Measurements from ENCODE around the gene TEPSIN.

Gene TEPSIN

GRCh38 chr17:81187586-81188490, 51.0 kb downstream of the TEPSIN start:
- H3K4me3 ChIP-seq (ENCODE audit: low read depth in 1 of 2, low read length in 2 of 2): no peak overlapping the region
- H3K36me3 ChIP-seq (ENCODE audit: control insufficient read depth in 1 of 2, insufficient read depth in 2 of 2, low read length in 2 of 2): no peaks in the 10 kb centered on the region
- H3K27me3 ChIP-seq (ENCODE audit: control insufficient read depth in 1 of 2, insufficient read depth in 2 of 2, low read length in 2 of 2): peaks cover 0 to 10% of the 10 kb centered on the region in 2 donors
- no peaks in the 10 kb centered on the region for H3K9me3 ChIP-seq (ENCODE audit: control insufficient read depth in 1 of 2, low read length in 2 of 2)
- no peak overlapping the region for H3K27ac ChIP-seq (ENCODE audit: low read depth, low read length)
- H3K9ac ChIP-seq (ENCODE audit: low read depth in 1 of 2, low read length in 2 of 2): no peak overlapping the region
- no peaks in the 10 kb centered on the region for H3K4me1 ChIP-seq (ENCODE audit: control insufficient read depth in 1 of 2, insufficient read depth in 2 of 2, low read length in 2 of 2)

DNA sequence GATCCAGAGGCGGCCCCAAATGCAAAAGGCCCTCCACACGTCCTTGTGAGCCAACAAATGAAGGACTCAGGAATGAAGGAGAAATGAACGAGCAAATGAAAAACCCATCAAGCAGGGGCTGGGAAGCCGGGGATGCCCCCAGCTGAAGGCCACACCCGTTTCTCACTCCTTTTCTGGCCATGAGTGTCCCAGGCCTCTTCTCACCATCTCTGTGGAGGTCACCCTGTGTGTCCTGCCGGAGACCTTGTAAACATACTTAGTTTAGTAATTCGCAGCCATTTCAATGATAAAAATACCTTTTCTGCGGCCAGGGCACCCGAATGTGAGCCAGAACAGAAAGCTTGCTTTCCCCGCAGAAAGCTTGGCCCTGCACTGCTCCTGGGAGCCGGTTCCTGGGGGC, 51.7 kb downstream of the TEPSIN start:
- Histone ChIP-seq H3K27ac (ENCODE audit: low read depth, low read length) (no peak overlapping the region), H3K27me3 (ENCODE audit: control insufficient read depth in 1 of 2, insufficient read depth in 2 of 2, low read length in 2 of 2) (peaks cover 0 to 10% of the 10 kb centered on the region in 2 donors), H3K36me3 (ENCODE audit: control insufficient read depth in 1 of 2, insufficient read depth in 2 of 2, low read length in 2 of 2) (no peaks in the 10 kb centered on the region), H3K4me3 (ENCODE audit: low read depth in 1 of 2, low read length in 2 of 2) (no peak overlapping the region), H3K9ac (ENCODE audit: low read depth in 1 of 2, low read length in 2 of 2) (no peak overlapping the region), H3K9me3 (ENCODE audit: control insufficient read depth in 1 of 2, low read length in 2 of 2) (no peaks in the 10 kb centered on the region), H3K4me1 (ENCODE audit: control insufficient read depth in 1 of 2, insufficient read depth in 2 of 2, low read length in 2 of 2) (no peaks in the 10 kb centered on the region)

- Histone ChIP-seq H3K9ac (ENCODE audit: low read depth in 1 of 2, low read length in 2 of 2) (no peak overlapping the region), H3K27me3 (ENCODE audit: control insufficient read depth in 1 of 2, insufficient read depth in 2 of 2, low read length in 2 of 2) (peaks cover 0 to 10% of the 10 kb centered on the region in 2 donors), H3K4me1 (ENCODE audit: control insufficient read depth in 1 of 2, insufficient read depth in 2 of 2, low read length in 2 of 2) (no peaks in the 10 kb centered on the region), H3K4me3 (ENCODE audit: low read depth in 1 of 2, low read length in 2 of 2) (no peak overlapping the region), H3K36me3 (ENCODE audit: control insufficient read depth in 1 of 2, insufficient read depth in 2 of 2, low read length in 2 of 2) (no peaks in the 10 kb centered on the region), H3K9me3 (ENCODE audit: control insufficient read depth in 1 of 2, low read length in 2 of 2) (no peaks in the 10 kb centered on the region), H3K27ac (ENCODE audit: low read depth, low read length) (no peak overlapping the region)
Measured at GRCh38 chr17:81186203-81186602, 52.7 kb downstream of the TEPSIN start.

DNA sequence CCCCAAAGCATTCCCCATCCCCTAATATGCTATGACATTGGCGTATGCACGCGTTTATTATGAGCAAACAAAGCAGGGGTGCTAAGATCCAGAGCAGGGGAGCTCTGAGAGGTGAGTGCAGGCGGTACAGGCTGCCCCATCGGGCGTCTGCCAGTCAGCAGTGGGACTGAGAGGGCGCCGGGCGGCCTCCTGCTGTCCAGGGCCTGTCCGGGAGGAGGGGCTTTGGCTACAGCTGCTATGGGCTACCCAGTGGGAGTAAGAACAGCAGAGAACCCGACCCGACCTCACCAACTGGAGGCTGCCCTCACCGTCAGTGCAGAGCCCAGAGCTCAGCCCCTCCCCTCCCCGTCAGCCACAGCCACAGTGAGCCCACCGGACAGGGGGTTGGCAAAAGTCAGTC, 54.3 kb downstream of the TEPSIN start:
- Histone ChIP-seq H3K27ac (ENCODE audit: low read depth, low read length) (no peak overlapping the region), H3K27me3 (ENCODE audit: control insufficient read depth in 1 of 2, insufficient read depth in 2 of 2, low read length in 2 of 2) (peaks cover 0 to 10% of the 10 kb centered on the region in 2 donors), H3K4me1 (ENCODE audit: control insufficient read depth in 1 of 2, insufficient read depth in 2 of 2, low read length in 2 of 2) (no peaks in the 10 kb centered on the region), H3K9ac (ENCODE audit: low read depth in 1 of 2, low read length in 2 of 2) (no peak overlapping the region), H3K36me3 (ENCODE audit: control insufficient read depth in 1 of 2, insufficient read depth in 2 of 2, low read length in 2 of 2) (no peaks in the 10 kb centered on the region), H3K9me3 (ENCODE audit: control insufficient read depth in 1 of 2, low read length in 2 of 2) (no peaks in the 10 kb centered on the region), H3K4me3 (ENCODE audit: low read depth in 1 of 2, low read length in 2 of 2) (no peak overlapping the region)

DNA sequence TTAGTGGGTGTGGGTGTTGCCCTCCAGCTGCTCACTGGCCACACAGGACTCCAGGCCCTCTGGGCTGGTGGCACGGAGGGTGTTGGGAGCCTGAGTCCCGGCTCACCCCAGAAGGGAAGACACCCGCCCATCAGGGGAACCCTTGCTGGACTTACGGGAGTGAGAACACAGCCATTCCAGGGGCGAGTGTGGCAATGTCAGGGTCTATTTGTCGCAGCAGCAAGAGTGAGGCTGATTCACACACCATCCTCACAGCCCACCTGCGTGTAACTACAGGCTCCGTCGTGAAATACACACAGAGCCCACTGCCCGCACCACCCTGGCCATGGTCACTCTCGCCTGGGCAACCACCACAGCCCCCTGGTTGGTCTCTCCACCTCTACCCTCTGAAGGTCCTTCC, 55.0 kb downstream of the TEPSIN start:
- no peaks in the 10 kb centered on the region for H3K36me3 ChIP-seq (ENCODE audit: control insufficient read depth in 1 of 2, insufficient read depth in 2 of 2, low read length in 2 of 2)
- peaks cover 0 to 10% of the 10 kb centered on the region in 2 donors for H3K27me3 ChIP-seq (ENCODE audit: control insufficient read depth in 1 of 2, insufficient read depth in 2 of 2, low read length in 2 of 2)
- H3K9ac ChIP-seq (ENCODE audit: low read depth in 1 of 2, low read length in 2 of 2): no peak overlapping the region
- no peak overlapping the region for H3K27ac ChIP-seq (ENCODE audit: low read depth, low read length)
- no peaks in the 10 kb centered on the region for H3K4me1 ChIP-seq (ENCODE audit: control insufficient read depth in 1 of 2, insufficient read depth in 2 of 2, low read length in 2 of 2)
- no peaks in the 10 kb centered on the region for H3K9me3 ChIP-seq (ENCODE audit: control insufficient read depth in 1 of 2, low read length in 2 of 2)
- H3K4me3 ChIP-seq (ENCODE audit: low read depth in 1 of 2, low read length in 2 of 2): no peak overlapping the region

DNA sequence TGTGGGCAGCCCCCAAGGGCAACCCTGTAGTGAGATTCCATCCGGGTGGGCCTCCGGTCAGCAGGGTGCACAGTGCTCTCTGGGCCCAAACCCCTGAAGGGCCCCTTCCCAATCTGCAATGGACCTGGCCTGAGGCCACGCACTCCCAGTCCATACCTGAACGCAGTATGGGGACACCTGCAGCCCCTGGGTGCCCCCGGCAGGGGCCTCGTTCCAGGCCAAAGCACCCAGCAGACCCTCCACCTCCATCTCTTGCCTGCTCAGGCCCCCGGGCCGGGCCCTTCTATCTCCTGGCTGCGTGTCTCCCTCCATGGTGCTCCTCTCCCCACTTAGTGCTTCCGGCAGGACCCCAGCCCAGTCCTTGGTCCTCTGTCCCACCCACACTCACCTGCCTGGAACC, 55.5 kb downstream of the TEPSIN start:
- Histone ChIP-seq H3K4me3 (ENCODE audit: low read depth in 1 of 2, low read length in 2 of 2) (no peak overlapping the region), H3K27me3 (ENCODE audit: control insufficient read depth in 1 of 2, insufficient read depth in 2 of 2, low read length in 2 of 2) (peaks cover 0 to 10% of the 10 kb centered on the region in 2 donors), H3K9me3 (ENCODE audit: control insufficient read depth in 1 of 2, low read length in 2 of 2) (no peaks in the 10 kb centered on the region), H3K36me3 (ENCODE audit: control insufficient read depth in 1 of 2, insufficient read depth in 2 of 2, low read length in 2 of 2) (no peaks in the 10 kb centered on the region), H3K27ac (ENCODE audit: low read depth, low read length) (no peak overlapping the region), H3K4me1 (ENCODE audit: control insufficient read depth in 1 of 2, insufficient read depth in 2 of 2, low read length in 2 of 2) (no peaks in the 10 kb centered on the region), H3K9ac (ENCODE audit: low read depth in 1 of 2, low read length in 2 of 2) (no peak overlapping the region)

DNA sequence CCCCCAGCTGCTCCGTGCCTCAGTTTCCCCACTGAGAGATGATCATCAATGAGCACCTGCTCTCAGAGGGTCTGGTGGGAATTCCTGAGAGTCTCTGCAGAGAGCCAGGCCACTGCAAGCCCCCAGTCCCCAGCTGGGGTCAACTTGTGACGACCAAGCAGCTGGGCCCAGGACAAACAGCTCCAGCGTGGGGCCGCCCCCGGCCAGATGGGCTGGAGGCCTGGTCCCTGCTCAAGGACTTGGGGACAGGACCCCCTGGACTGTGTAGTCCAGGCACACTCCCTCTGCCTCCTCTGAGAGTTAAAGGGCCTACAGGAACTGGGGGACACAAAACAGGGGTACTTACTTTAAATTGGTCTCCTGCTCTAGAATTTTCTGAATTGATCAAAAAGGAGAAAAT, 56.3 kb downstream of the TEPSIN start:
- peaks cover 0 to 10% of the 10 kb centered on the region in 2 donors for H3K27me3 ChIP-seq (ENCODE audit: control insufficient read depth in 1 of 2, insufficient read depth in 2 of 2, low read length in 2 of 2)
- no peak overlapping the region for H3K9ac ChIP-seq (ENCODE audit: low read depth in 1 of 2, low read length in 2 of 2)
- H3K27ac ChIP-seq (ENCODE audit: low read depth, low read length): no peak overlapping the region
- H3K4me3 ChIP-seq (ENCODE audit: low read depth in 1 of 2, low read length in 2 of 2): no peak overlapping the region
- no peaks in the 10 kb centered on the region for H3K36me3 ChIP-seq (ENCODE audit: control insufficient read depth in 1 of 2, insufficient read depth in 2 of 2, low read length in 2 of 2)
- no peaks in the 10 kb centered on the region for H3K9me3 ChIP-seq (ENCODE audit: control insufficient read depth in 1 of 2, low read length in 2 of 2)
- H3K4me1 ChIP-seq (ENCODE audit: control insufficient read depth in 1 of 2, insufficient read depth in 2 of 2, low read length in 2 of 2): no peaks in the 10 kb centered on the region

GRCh38 chr17:81181811-81182185, 57.1 kb downstream of the TEPSIN start:
- H3K4me3 ChIP-seq (ENCODE audit: low read depth in 1 of 2, low read length in 2 of 2): no peak overlapping the region
- H3K27me3 ChIP-seq (ENCODE audit: control insufficient read depth in 1 of 2, insufficient read depth in 2 of 2, low read length in 2 of 2): peaks cover 0 to 10% of the 10 kb centered on the region in 2 donors
- H3K27ac ChIP-seq (ENCODE audit: low read depth, low read length): no peak overlapping the region
- H3K4me1 ChIP-seq (ENCODE audit: control insufficient read depth in 1 of 2, insufficient read depth in 2 of 2, low read length in 2 of 2): no peaks in the 10 kb centered on the region
- H3K9ac ChIP-seq (ENCODE audit: low read depth in 1 of 2, low read length in 2 of 2): no peak overlapping the region
- H3K9me3 ChIP-seq (ENCODE audit: control insufficient read depth in 1 of 2, low read length in 2 of 2): no peaks in the 10 kb centered on the region
- H3K36me3 ChIP-seq (ENCODE audit: control insufficient read depth in 1 of 2, insufficient read depth in 2 of 2, low read length in 2 of 2): no peaks in the 10 kb centered on the region

- Histone ChIP-seq H3K9ac (ENCODE audit: low read depth in 1 of 2, low read length in 2 of 2) (no peak overlapping the region), H3K4me3 (ENCODE audit: low read depth in 1 of 2, low read length in 2 of 2) (no peak overlapping the region), H3K27ac (ENCODE audit: low read depth, low read length) (no peak overlapping the region), H3K4me1 (ENCODE audit: control insufficient read depth in 1 of 2, insufficient read depth in 2 of 2, low read length in 2 of 2) (no peaks in the 10 kb centered on the region), H3K27me3 (ENCODE audit: control insufficient read depth in 1 of 2, insufficient read depth in 2 of 2, low read length in 2 of 2) (peaks cover 0 to 10% of the 10 kb centered on the region in 2 donors), H3K36me3 (ENCODE audit: control insufficient read depth in 1 of 2, insufficient read depth in 2 of 2, low read length in 2 of 2) (no peaks in the 10 kb centered on the region), H3K9me3 (ENCODE audit: control insufficient read depth in 1 of 2, low read length in 2 of 2) (no peaks in the 10 kb centered on the region)
Measured at GRCh38 chr17:81180836-81181810, 57.7 kb downstream of the TEPSIN start.

DNA sequence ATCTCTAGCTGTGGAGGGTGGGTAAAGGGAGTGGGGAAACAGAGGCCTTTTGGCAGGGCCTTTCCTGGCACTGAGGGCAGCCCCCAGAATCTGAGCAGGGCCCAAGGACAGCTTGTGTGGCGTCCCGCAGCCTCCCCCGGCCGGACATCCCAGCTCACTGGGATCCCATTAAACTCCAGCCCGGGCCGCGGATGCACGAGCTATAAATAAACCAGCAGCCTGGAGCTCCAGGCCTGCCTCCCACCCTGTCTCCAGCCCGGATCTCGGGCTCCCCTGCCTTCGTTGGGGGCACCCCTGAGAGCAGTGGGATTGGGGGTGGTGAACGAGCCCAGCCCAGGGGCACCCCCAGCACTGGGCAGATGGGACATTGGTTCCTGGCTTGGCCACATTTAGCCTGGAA, 59.0 kb downstream of the TEPSIN start:
- Histone ChIP-seq H3K9ac (ENCODE audit: low read depth in 1 of 2, low read length in 2 of 2) (no peak overlapping the region), H3K27me3 (ENCODE audit: control insufficient read depth in 1 of 2, insufficient read depth in 2 of 2, low read length in 2 of 2) (peaks cover 0 to 10% of the 10 kb centered on the region in 2 donors), H3K9me3 (ENCODE audit: control insufficient read depth in 1 of 2, low read length in 2 of 2) (no peaks in the 10 kb centered on the region), H3K4me3 (ENCODE audit: low read depth in 1 of 2, low read length in 2 of 2) (no peak overlapping the region), H3K36me3 (ENCODE audit: control insufficient read depth in 1 of 2, insufficient read depth in 2 of 2, low read length in 2 of 2) (no peaks in the 10 kb centered on the region), H3K27ac (ENCODE audit: low read depth, low read length) (no peak overlapping the region), H3K4me1 (ENCODE audit: control insufficient read depth in 1 of 2, insufficient read depth in 2 of 2, low read length in 2 of 2) (no peaks in the 10 kb centered on the region)
